Stimulated activated CD4-positive, alpha-beta T cell treated with anti-CD3 and anti-CD28 coated beads, Interleukin-1b, Interleukin-23, amount 100 ng/mL, for 1 hour (primary cell): Measurements from ENCODE around the gene FAM120A.

ENCODE experiments used
- DNase-seq, 2 donors: peaks; one replicate each; pipeline ENCODE4 v3.0.0-alpha.2; 2020; ENCODE audit warnings: low read depth in 2 of 2

The FAM120A gene

DNA sequence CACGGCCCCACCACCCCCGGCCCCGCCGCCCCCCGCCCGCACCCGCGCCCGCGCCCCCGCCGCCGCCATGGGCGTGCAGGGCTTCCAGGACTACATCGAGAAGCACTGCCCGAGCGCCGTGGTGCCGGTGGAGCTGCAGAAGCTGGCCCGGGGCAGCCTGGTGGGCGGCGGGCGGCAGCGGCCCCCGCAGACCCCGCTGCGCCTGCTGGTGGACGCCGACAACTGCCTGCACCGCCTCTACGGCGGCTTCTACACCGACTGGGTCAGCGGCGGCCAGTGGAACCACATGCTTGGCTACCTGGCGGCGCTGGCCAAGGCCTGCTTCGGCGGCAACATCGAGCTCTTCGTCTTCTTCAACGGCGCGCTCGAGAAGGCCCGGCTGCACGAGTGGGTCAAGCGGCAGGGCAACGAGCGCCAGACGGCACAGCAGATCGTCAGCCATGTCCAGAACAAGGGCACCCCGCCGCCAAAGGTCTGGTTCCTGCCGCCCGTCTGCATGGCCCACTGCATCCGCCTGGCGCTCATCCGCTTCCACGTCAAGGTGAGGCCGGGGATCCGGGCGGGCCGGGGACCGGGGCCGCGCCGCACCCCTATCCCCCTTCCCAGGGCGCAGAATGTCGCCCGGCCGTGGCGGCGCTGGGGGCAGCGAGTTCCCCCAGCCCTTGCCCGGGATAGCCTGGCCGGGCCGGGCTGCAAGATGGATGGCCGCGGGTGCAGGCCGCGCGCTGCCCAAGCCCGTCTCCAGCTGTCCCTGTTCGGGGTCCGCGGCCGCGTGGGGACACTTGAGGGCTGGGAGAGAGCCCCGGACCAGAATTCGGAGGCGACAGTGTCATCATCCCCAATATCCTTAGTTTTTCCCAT, 594 bp downstream of the FAM120A start:
- DNase-seq: peak in 1 of 2 donors; percentile 11

DNA sequence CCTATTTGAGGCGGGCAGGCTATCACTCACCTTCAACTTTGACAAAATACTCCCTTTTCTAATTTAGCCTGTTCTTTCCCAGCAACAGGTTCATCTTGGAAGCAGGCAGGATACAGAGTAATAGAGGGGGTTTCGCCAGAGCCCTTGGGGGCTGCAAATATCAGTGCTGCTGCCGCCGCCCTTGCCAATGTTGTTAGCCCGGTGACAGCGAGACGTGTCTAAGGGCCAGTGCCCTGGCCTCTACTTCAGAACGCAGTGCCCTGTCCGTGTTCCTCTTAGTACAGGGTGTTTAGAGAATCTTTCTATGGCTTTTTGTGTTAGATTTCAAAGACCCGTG, 1.2 kb downstream of the FAM120A start:
- DNase-seq: peak in 1 of 2 donors; percentile 5

DNA sequence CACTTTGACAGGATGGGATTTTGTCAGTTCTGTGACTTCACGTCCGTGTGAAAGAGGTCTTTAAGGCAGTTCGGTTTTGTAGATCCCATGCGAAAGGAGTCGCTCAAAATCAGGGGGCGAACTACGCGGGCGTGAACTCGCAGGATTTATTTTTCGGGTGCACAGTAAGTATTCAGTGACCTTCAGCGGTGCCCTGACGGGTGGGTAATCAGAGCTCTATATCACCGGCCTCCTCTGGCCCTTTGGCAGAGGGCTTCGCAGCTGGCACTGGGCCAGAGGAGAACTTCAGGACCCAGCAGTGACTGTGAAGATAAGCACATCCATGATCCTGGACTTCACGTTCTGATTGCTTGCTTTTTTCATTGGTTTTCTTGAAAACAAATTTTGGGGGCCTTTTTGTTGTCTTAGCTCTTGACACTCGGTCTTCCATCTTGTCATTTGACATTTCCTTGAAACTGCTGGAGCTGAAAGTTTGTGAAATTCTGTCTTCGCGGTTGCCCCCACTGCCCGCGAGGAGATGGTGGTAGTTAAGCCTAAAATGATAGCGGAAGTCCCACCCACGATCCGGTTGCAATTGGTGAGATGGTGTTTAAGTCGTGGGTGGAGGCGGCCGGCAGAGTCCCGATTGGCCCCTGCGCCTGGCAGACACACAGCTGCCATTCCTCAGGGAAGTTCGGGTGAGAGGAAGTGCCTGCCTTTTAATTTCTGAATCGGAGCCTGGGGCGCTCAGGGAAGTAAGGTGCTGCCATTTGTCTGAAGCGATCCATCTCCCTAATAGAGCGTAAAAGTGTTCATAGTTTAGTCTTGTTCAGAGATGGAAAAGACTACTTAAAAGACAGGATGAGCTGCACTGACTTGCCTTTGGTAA, 1.8 kb downstream of the FAM120A start, which contains the start of gene FAM120AOS:
Gene FAM120AOS (minus strand): TSS at position 535 of the 868 bp plus-strand sequence. CDS start 872 bp downstream, outside the sequence.
- DNase-seq: peak; percentile 49 to 56

DNA sequence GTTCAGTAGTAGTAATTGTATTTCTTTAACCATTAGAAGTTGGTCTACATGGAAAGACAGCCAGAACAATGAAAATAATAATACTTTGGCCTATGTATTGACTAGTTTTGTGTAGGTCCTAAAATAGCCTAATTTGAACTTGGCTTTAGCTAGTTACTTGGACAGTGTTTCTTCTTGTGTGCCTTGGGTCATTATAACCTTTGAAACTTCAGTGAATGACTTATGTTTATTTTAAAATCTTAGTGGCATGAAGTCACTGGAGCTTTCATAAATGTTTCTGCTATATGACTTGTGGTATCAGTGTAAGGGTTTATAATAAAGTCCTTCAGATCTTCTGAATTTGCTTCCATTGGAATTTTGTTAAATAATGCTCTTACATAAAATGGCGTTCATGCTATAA, 4.5 kb downstream of the FAM120A start:
- no peak for DNase-seq

DNA sequence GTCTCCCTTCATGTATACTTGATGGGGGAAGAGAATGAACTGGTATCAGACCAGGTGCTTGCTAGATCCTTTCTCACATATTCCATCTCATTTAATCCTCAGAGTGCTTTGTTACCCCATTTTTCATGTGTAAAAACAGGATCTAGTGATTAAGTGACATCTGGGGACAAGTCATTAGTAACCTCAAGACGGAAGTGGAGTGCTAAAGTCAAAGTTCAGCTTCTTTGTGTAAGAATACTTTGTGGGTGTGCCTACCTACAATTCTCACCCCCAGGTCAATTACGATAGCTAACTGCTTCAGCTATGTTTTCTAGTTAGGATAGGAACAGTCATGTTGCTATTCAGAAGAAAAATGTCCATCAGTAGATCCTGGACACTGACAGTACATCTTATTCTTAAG, 5.0 kb downstream of the FAM120A start:
- no peak for DNase-seq

DNA sequence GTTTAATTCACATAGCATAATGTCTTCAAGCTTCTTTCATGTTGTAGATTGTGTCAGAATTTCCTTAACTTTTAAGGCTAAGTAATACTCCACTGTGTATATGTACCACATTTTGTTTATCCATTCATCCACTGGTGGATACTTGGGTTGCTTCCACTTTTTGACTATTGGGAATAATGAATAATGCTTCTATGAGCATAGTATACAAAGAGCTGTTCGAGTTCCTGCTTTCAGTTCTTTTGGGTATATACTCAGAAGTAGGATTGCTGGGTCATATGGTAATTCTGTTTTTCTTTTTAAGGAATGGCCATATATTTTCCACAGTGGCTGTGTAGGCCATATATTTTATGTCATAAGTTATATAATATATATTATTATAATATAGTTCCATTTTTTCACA, 5.5 kb downstream of the FAM120A start:
- DNase-seq: no peak

DNA sequence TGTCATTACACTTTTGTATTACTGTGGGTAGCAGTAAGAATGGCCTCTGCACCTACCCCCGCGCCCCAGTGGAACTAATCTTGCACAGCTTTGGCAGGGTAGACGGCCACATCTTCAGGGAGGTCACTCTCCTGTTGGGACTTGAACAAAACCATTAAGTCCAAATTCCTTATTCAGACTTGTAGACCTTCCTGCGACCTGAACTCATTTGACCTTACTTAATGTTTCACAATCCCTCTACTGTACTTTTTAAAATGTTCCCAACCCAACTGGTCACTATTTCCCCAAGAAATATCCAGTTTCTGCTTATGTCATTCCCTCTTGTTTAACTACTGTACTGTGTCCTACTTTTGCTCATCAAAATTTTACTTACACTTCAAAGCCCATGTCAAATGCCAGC, 7.2 kb downstream of the FAM120A start:
- DNase-seq: no peak

DNA sequence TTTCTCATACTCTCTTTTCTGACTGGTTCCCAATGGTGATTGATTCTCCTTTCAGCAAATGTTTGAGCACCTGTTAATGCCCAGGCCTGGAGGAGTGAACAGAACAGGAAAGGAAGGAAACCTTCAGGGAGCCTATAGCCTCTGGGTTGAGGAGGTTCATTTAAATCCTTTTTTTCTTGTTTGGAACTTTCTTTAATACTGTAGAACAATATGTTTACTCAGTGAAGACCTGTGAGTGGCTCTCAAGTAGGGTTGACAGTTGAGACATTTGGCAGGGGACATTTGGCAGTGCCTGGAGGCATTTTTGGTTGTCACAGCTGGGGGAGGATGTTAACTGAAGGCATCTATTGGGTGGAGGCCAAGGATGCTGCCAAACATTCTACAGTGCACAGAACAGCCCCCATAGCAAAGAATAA, 8.0 kb downstream of the FAM120A start:
- DNase-seq: no peak

DNA sequence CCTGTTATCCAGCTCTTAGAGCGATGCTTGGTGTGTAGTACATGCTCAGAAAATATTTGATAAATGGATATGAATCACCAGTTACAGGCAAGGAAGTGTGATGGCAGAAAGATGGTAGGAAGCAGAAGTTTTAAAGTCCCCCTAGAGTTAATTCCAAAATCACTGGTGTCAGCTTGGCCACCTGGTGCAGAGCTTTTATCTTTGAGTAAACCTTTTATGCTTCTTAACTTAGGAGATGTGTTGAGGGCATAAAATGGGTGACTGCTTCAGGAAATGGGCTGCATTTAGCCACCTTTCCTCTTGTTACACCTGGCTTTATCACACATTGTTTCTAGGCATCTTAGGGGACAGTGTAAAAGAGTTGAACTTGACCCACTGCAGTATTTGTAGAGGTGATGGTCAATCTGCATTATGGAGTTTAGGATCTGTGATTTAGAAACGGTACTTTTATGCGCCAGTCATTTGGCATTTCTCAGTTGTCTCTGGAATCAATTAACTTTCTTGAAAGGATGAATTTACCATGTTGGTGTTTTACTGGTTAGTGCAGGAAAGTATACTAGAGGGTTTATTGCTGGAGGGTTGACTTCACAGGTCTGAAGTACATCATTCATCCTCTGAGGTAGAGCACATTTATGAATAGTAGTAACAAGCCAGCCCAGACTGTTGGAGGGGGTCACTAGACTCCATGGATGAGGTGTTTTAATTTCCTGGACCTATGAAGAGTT, 9.4 kb downstream of the FAM120A start:
- DNase-seq: no peak

DNA sequence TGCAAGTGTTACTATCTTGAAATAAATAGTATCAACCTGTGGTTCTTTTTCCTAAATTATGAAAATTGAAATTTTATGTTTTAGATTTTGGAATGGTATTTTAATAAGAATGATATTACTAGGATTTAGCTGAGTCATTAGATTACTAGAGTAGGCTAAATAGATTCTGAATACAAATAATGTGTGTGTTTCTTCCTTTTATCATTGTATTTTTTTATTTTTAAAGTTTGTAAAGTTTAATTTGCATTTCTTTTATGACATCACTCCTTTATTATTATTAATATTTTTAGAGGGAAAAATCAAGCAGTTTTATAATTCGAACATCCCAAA, 9.9 kb downstream of the FAM120A start:
- no peak for DNase-seq

DNA sequence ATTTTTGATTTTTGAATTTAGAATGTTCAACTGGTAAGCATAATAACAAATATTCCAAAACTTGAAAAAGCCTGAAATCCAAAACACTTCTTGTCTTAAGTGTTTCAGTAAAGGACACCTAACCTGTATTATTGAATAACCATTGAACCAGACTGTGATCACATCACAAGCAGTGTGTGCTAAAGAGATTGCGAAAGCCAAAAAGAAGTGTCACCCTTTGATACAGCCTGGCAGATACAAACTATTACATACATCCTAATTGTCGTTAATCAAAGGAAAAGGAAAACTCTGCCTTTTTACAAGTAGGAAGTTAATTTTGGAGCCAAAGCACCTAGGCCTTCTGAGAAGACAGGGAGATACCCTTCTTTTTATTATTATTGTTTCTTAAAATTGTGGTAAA, 10.3 kb downstream of the FAM120A start:
- no peak for DNase-seq

DNA sequence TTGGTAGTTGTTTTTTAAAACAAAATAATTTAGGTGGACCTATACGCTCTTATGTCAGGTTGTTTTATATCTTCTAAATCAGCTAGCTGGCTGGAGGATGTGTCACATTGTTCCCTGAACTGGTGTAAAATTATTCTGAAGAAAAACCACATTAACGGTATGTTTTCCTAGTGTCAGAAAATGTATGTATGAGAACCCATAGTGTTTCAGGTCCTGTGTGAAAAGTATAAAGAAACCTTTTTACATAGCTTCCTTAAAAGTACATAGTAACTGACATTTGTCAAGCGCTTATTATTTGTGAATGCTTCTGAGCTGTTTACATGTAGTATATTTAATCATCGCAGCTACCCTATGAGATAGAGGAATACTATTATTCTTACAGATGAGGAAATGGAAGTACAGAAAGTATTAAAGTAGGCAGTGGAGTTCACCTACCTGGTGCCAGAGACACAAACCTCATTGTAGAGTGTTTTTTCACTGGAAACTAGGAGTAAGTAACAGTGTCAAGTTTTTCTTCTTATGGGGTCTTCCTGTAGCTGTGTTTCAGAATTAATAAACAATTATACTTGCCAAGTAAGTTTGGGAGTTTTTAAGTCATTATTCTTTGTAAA, 12.3 kb downstream of the FAM120A start:
- DNase-seq: no peak

DNA sequence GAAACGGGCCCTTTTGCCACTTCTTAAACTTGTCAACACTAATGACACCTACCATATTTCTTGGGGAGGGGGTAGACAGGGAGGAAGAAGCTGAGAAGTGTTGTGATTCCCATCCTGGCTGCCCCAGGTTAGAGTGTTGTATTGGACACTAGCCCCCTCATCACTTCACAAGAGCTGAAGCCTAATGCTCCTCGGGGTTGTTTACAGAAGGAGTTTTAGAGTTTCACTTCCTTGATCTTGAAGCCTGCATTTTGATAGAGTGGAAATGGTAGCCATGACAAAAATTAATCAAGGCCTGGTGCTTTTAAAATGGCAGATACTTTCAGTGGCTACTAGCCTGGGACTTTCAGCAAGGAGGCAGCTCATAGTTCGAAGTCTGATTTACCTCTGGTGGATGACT, 12.9 kb downstream of the FAM120A start:
- no peak for DNase-seq

DNA sequence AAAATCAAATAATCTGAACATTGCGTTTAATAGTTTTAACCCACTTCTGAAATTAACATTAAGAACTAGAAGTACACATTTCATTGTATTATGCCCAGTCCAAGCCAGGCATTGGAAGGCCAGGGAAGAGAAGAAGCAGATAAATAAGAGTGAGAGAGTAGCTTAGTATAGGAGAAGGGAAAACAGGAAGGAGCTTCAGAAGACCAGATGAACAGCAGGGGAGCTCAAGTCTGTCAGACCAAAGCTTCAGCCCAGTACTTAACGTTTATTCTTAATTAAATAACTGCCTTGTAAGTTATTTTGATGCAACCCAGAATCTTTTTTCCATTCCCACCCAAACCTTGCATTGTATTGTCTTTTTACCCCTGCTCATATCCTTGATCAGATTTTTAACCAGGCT, 13.4 kb downstream of the FAM120A start:
- no peak for DNase-seq

DNA sequence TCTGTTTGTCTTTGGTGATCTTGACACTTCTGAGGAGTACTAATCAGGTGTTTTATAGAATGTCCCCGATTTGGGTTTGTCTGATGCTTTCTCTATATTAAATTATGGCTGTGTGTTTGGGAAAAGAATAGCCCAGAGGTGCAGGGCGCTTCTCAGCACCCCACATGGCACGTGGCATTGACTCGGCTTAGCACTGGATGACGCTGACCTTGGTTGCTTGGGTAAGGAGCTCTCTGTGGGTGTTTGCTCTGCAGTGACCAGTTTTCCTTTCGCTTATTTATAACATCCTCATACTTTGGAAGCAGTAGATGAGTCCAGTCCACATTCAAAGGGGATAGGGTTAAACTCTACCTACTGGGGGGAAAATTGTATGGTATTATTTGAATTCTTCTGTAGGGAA, 14.4 kb downstream of the FAM120A start:
- no peak for DNase-seq

DNA sequence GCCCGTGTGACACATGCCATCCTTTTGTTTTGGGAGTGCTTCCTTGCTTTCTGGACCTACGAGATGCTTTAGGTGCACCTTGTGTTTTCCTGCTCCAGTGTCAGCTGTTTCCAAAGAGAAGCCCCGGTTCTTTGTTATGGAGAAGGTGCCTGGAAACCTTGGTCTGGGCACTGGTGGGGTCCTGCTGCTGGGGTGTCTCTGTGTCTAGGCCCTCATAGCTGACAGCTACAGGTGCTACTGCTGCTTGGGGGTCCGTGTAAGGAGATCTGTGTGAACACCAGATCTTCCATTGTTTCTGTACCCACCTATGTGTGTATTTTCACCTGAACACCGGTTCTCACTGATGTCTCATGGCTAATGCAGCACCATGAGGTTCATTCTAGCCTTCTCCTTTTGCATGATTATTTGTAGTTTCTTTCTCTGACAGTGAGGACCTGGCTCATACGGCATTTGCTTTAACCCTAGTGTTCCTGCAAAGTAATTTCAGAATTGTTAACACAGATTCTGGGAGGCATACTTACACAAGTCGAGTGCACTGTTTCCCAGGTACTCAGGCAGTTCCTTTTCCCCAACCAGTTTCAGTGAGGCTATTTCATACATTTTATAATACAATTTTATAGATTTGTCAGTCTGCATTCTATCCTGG, 15.1 kb downstream of the FAM120A start:
- no peak for DNase-seq

DNA sequence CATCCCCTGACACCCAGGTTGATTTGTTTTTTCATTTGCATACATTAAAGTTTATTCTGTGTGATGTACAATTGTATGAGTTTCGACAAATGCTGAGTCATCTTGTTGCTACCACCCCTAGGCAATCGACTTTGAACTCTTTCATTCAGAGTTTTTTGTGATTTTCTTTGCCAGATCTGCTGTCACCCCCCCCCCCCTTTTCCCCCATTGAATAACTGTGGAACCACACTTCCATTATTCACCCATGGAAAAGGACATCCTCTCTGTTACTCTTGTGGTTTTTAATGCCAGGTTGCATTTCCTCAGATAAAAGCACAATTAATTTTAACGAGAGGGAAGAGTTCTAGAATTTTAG, 15.6 kb downstream of the FAM120A start:
- DNase-seq: no peak

DNA sequence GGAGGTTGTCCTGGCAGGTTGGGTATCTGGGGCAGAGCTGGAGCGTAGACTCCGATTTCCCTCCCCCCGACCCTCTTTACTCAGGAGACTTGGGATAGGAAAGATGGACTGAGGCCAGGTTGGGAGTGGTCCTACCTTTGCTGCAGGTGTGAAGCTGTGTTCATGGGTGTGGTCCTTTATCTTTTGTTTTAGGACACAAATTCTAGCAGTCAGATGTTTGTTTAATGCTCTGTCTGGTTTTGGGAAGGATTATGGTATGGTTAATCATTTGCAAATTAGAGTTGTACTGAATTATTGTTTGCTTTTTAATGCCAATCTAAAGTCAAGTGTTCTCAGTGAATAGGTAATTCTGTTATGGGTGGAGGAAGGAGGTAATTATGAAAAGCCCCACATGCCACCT, 16.0 kb downstream of the FAM120A start:
- no peak for DNase-seq

DNA sequence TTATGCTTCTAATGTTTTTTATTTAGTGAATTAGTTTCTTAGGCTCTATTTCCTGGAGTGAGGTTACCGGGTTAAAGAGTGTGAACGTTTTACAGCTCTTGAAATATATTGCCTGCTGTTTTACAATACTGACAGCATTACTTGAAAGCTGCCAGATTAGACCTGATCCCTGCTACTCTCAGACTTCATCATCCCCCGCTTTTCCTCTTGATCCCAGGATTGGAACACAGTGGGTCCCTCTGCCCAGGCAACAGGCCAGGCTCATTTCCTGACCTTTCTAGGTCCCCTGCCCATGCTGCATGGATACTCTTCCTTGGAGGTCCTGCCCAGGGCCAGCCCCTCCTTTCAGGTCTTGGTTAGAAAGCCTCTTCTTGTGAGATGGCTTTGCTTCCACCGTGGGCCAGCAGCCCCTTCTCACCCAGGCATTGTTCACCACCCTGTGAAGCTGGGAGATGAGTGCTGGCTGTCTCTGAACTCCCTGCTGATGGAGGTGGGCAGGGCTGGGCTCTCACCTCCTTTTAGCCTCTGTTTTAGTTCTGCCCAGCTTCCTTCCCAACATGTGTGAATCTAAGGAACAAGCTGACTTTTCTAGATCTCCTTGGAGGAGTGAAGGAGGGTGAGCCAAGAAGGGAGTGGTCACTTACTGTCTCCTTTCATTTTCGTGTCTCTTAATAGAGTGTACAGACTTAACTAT, 17.4 kb downstream of the FAM120A start:
- no peak for DNase-seq

DNA sequence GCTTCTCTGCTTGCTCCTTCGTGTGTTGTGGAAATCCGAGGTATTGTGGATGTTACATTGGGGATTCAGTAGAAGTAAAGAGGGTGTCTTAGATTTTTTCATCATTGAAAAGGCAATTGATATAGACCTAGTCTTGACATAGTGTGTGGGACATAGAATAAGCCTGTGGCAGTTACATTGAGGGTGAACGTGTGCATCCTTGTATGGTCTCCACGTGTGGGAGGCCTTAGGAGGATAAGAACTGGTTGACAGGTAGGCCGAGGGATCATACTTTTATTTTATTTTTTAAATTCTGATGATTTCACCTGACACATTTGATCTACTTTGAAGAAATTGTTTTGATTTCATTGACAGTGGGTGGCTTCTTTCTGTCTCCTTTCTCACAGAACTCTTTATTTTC, 18.9 kb downstream of the FAM120A start:
- no peak for DNase-seq

DNA sequence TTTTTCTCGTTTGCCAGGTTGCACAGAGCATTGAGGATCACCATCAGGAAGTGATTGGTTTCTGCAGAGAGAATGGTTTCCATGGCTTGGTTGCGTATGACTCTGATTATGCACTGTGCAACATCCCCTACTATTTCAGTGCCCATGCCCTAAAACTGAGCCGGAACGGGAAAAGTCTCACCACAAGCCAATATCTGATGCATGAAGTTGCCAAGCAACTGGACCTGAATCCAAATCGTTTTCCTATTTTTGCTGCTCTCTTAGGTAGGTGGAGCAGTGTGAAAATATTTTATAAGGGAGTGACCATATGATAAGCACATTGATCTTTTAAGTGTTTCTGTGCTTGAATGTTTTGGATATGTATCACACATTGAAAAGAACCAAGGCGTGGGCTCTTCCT, 19.6 kb downstream of the FAM120A start:
- no peak for DNase-seq
